ENCODE measurements around the gene KCNF1.

Gene KCNF1

DNA sequence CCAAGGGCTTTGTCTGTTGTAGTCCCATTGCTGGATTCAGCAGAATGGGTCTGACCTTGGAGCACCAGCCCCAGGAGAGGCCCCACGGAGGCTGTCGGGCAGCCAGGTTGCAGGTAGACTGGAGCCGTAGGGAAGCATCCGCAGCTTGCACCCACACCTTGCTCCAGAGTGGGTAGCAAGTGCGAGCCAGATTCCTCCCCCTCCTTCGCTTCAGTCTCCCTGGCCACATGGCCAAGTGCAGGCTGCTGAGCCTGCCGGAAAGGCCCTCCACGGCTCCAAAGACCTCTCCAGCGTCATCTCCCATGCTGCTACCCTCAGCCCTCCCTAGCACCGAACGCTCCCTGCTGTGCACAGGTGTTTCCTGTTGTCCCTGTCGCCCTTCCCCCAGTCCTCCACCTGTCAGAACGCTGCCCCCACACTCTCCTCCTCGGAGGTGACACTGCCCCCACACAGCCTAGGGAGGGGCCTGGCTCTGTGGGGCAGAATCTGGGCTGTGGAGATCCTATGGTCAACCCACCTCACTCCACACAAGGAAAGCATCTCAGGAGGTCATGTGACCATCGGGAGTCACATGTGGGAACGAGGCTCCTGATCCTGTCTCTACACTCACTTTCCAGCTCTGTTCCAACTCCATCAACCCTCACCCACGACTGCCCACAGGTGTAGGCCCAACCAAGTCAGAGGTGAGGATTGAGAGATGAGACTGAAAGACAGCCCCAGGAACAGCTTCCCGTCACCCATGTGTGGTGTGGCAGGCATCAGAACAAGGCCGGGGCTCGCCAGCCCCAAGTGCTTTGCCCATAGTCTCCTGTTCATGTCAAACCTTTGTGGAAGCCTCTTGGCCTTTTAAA is 8.3 kb downstream of the KCNF1 start:
- DNase-seq (ENCODE audit: low read depth): no peak

DNA sequence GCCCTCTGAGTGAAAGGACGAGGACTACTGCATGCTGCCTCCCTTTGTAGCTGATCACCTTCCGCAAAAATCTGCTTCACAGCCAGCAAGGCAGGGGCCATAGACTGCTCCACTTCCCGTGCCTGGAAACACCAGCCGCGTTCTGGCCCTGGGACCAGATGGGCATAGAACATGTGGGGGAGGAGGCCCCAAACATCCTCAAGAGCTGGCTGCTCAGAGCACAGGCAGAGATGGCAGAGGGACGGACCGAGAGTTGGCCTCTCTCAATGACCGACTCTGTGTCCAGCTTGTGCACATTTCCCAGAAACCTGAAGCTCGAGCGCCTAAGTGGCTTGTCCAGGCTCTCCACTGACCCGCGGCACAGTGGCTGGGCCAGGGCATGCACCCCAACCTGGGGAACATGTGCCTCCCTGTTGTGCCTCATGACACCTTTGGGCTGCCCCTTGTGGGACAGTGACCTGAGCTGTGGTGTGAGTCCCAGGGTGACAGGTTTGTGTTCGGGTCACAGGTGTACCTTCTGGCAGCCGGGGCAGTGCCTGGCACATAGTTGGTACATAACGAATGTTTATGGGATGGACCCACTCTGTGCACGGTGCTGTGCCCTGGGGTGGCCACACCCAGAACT is 9.1 kb downstream of the KCNF1 start:
- DNase-seq (ENCODE audit: low read depth): no peak

GRCh38 chr2:10921525-10921924 is 9.8 kb downstream of the KCNF1 start:
- DNase-seq (ENCODE audit: low read depth): no peak

DNA sequence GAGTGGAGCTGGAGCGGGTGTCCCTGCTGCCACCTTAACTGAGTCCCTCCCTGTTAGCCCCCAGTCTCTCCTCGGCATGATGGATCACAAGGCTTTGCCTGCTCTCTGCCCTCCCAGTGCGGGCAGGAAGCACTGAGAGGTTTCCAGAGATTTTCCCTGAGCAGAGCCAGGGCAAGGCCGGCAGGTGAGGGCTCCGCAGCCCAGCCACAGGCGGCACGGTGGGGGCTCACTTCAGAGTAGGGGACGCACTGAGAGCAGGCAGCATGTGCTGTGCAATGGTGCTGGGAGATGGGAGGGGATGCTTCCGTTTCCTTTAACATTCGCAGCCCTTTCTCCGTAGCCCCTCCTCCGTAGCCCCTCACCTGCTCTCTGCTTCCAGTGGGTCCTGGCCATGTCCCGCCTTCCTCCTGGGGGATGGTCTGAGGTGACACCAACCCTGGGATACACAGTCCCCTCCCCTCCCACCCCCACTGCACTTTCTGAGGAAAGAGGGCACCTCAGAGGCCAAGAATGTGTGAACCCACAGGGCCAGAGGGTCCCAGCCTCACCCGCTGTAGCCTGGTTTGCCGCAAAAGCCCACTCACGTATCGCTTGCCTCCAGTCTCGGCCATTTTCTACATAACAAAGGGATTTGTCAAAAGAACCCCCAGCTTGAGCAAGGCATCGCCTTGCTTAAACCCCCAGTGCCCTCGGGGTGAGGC is 10.7 kb downstream of the KCNF1 start:
- DNase-seq (ENCODE audit: low read depth): no peak

- no peak for DNase-seq (ENCODE audit: low read depth)
Observed at GRCh38 chr2:10923008-10923375, 11.3 kb downstream of the KCNF1 start.

- DNase-seq (ENCODE audit: low read depth): no peak
Observed at GRCh38 chr2:10923965-10924364, 12.2 kb downstream of the KCNF1 start.

- DNase-seq (ENCODE audit: low read depth): no peak
Observed at GRCh38 chr2:10924441-10924840, 12.7 kb downstream of the KCNF1 start.

- no peak for DNase-seq (ENCODE audit: low read depth)
Observed at GRCh38 chr2:10924859-10925258, 13.1 kb downstream of the KCNF1 start.

GRCh38 chr2:10926191-10926820 is 14.6 kb downstream of the KCNF1 start:
- DNase-seq (ENCODE audit: low read depth): no peak

DNA sequence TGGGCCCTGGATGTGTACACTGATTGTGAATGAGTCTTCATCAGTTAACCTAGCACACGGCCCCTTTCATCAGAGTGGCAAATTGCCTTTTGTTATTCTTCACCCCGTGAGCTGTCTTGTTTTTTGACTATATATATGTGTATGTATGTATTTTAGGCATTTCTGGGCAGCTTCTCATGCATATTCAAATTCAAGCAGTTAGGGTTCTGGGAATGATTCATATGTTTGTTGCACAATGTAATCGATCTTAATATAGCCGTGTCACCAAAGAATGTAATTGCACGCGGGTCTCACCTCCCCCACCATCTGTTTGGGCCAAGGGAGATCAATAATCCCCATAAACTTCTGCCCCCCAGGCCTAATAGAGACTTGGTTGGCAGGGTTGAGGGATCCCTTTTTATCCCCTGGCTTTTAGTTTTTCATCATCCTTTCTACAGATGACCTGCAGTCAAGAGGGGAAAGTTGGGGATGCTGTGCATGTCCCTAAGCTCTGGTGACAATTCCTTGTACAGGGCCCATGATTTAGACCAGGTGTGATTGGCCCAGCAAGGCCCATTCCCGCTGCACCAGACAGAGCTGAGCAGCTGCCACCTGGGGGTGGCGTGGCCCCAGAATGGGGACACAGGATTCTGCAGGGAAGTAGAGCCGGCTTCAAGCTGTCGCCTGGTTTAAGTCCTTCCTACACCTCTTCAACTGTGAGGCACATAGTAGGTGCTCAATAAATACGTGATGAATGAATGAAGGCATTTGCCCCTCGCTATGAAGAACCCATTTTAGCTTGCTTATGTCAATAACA is 19.2 kb downstream of the KCNF1 start:
- DNase-seq (ENCODE audit: low read depth): no peak

- no peak for DNase-seq (ENCODE audit: low read depth)
Observed at GRCh38 chr2:10931710-10932255, 20.0 kb downstream of the KCNF1 start.

GRCh38 chr2:10932345-10933151 is 20.8 kb downstream of the KCNF1 start:
- no peak for DNase-seq (ENCODE audit: low read depth)

GRCh38 chr2:10933700-10934225 is 22.0 kb downstream of the KCNF1 start:
- no peak for DNase-seq (ENCODE audit: low read depth)

GRCh38 chr2:10934308-10934978 is 22.7 kb downstream of the KCNF1 start:
- DNase-seq (ENCODE audit: low read depth): no peak

- no peak for DNase-seq (ENCODE audit: low read depth)
Observed at GRCh38 chr2:10934979-10935350, 23.2 kb downstream of the KCNF1 start.

DNA sequence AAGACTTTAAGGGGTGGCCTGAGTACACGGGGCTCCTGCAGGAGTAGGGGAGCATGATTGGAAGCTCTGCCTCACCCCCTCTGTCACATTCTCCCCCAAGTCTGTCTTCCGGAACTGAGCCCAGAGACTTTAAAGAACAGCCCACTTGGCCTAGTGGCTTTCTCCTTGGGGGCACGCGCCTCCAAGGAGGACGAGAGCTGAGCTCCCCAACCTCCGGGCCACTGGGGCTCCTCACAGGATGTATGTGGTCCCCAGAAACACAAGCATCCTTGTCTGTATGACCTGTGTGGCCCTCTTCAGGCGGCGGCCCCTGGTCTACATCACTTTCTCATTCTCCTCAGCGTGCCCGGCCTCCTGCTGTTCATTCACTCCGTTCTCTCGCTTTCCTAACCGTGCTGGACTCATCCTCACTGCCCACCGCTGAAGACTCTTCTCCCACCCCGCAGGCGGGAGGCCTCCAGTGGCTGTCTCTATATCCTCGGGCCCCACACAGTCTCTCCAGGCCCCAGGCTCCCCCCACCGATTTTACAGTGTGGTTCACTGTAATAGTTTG is 23.7 kb downstream of the KCNF1 start:
- no peak for DNase-seq (ENCODE audit: low read depth)

GRCh38 chr2:10935953-10936942 is 24.5 kb downstream of the KCNF1 start:
- no peak for DNase-seq (ENCODE audit: low read depth)

DNA sequence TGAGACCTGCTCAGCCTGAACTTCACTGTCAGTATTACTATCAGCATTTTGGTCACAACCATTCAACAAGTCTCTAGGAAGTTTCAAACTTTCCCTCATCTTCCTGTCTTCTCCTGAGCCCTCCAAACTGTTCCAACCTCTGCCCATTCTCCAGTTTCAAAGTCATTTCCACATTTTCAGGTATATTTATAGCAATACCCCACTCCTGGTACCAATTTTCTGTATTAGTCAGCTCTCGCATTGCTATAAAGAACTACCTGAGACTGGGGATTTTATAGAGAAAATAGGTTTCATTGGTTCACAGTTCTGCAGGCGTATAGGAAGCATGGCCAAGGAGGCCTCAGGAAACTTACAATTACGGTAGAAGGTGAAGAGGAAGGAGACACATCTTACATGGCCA is 27.3 kb downstream of the KCNF1 start:
- no peak for DNase-seq (ENCODE audit: low read depth)

Data from stimulated activated CD8-positive, alpha-beta memory T cell treated with anti-CD3 and anti-CD28 coated beads, Interleukin-15, amount 100 ng/mL, for 1 hour (primary cell).